Lung (tissue), 12 donors: ENCODE results near the gene MEIS2. TPM values are rescaled to one million over a fixed set of nuclear protein-coding genes. Genes with fewer than 3 reads are reported as not detected.

Experiments
- ATAC-seq: fragments of 200-7000 bp; cut with Tn5 transposase; one replicate; pipeline ENCODE4 v1.9.1; 2020; ENCODE audit warnings: moderate number of reproducible peaks; ENCODE audit not compliant: insufficient read depth, low FRiP score
- DNase-seq, 3 donors: peaks; one replicate each; pipeline ENCODE4 v3.0.0-alpha.2; 2013 to 2017
- H3K27ac ChIP-seq, 2 donors: one replicate each; pipeline ENCODE4 v1.5.1; 2013; ENCODE audit warnings: mild to moderate bottlenecking in 2 of 2, moderate library complexity in 2 of 2, control low read depth in 1 of 2, inconsistent platforms in 1 of 2, low read depth in 1 of 2, low read length in 1 of 2
- H3K27me3 ChIP-seq, 3 donors: one replicate each; pipeline ENCODE4 v1.5.1; 2013; ENCODE audit warnings: low read length in 2 of 3; ENCODE audit not compliant: control insufficient read depth in 3 of 3, insufficient read depth in 3 of 3
- H3K36me3 ChIP-seq, 4 donors: one replicate each; pipeline ENCODE4 v1.5.1; 2013; ENCODE audit warnings: low read length in 4 of 4, mild to moderate bottlenecking in 1 of 4, moderate library complexity in 1 of 4; ENCODE audit not compliant: control insufficient read depth in 4 of 4, insufficient read depth in 4 of 4
- H3K4me1 ChIP-seq, 5 donors: one replicate each; pipeline ENCODE4 v1.5.1; 2013; ENCODE audit warnings: low read length in 5 of 5, mild to moderate bottlenecking in 2 of 5, moderate library complexity in 1 of 5; ENCODE audit not compliant: control insufficient read depth in 5 of 5, insufficient read depth in 5 of 5
- H3K4me3 ChIP-seq: one replicate; pipeline ENCODE4 v1.5.1; 2013; ENCODE audit warnings: mild to moderate bottlenecking, control low read depth, moderate library complexity
- H3K9ac ChIP-seq, 2 donors: one replicate each; pipeline ENCODE4 v1.5.1; 2013; ENCODE audit warnings: low read length in 2 of 2, control low read depth in 1 of 2; ENCODE audit not compliant: insufficient read depth in 1 of 2
- H3K9me3 ChIP-seq, 4 donors: one replicate each; pipeline ENCODE4 v1.5.1; 2013; ENCODE audit warnings: low read length in 3 of 4, mild to moderate bottlenecking in 1 of 4, moderate library complexity in 1 of 4; ENCODE audit not compliant: control insufficient read depth in 4 of 4, insufficient read depth in 3 of 4
- WGBS, 2 donors: extraction: QIAGEN DNeasy Blood & Tissue Kit; methylation state at CpG; one replicate each; pipeline ENCODE4 v1.1.7; 2013; 5-methylcytosine and 5-hydroxymethylcytosine counted together
- polyA plus RNA-seq, 2 donors: library from polyadenylated mRNA; stranded (reverse); fragments of 200-250 nt; gene quantifications; one replicate each; pipeline ENCODE4 v1.2.1, GENCODE V29; 2013
- total RNA-seq, 2 donors: library from RNA; depleted of rRNA in 1 of 2; stranded (reverse); fragments of >200 nt in 1 of 2; gene quantifications; one replicate each; pipeline ENCODE4 v1.2.1, GENCODE V29; 2014 to 2021
- TF ChIP-seq, protein P1 (sequence below): IDR thresholded peaks from 2 replicates; pipeline ENCODE4 v1.5.1; 2012; ENCODE audit warnings: mild to moderate bottlenecking; ENCODE audit errors: control extremely low read depth, extremely low read depth
- donor health status: control.
- donor health status: control.
- donor health status: Bipolar disorder and iron deficiency.
- donor health status: healthy.
- donor health status: DM: yes; HTN: yes; CAD: no.

Gene MEIS2
- total and polyA plus RNA-seq, 4 donors = 5.6 to 47.5 (median 13.7) TPM

DNA sequence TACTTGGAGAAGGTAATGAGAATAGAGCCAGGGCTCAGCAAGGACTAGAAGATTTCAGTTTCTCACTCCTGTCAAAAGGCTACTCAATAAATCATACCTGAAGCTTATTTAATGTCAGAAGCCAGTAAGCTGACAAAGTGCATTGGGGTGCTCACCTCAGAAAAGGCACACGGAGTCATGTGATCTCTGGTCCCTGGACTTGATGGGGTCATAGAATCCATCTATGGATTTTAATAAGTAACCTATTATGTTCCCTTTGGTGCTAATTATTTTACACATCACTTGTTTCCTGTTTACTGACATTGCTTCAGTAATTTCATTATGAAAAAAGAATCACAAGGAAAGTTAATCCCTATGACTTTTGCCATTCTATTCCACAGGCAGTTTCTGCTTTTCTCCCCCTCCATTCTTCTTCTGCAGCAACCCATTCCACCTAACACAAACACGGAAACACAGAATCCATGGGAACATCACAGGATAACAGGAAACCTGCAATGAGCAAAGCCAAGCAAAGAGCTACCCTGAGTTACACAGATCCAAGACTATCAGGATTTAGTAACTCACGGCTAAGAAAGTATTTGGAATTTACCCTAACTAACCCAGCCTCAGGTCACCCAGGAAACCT lies 159.6 kb downstream of the MEIS2 start:
- WGBS, 2 donors = 82 to 93% methylated on average over 3 of the region's 3 CpGs
- no peak for ATAC-seq
- no peak for DNase-seq

GRCh38 chr15:36940219-36940618 lies 160.1 kb downstream of the MEIS2 start:
- H3K9me3 ChIP-seq = no peaks in the 10 kb centered on the region
- no peaks in the 10 kb centered on the region for H3K36me3 ChIP-seq
- H3K9ac ChIP-seq = no peak overlapping the region
- no peak for ATAC-seq
- H3K4me1 ChIP-seq = peaks cover 0 to 19% (median 0%) of the 10 kb centered on the region in 5 donors
- no peak overlapping the region for H3K4me3 ChIP-seq
- DNase-seq = no peak
- TF ChIP-seq, protein P1, sequence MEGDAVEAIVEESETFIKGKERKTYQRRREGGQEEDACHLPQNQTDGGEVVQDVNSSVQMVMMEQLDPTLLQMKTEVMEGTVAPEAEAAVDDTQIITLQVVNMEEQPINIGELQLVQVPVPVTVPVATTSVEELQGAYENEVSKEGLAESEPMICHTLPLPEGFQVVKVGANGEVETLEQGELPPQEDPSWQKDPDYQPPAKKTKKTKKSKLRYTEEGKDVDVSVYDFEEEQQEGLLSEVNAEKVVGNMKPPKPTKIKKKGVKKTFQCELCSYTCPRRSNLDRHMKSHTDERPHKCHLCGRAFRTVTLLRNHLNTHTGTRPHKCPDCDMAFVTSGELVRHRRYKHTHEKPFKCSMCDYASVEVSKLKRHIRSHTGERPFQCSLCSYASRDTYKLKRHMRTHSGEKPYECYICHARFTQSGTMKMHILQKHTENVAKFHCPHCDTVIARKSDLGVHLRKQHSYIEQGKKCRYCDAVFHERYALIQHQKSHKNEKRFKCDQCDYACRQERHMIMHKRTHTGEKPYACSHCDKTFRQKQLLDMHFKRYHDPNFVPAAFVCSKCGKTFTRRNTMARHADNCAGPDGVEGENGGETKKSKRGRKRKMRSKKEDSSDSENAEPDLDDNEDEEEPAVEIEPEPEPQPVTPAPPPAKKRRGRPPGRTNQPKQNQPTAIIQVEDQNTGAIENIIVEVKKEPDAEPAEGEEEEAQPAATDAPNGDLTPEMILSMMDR = no peak
- 93 to 95% methylated on average over 3 of the region's 3 CpGs for WGBS, 2 donors
- H3K27me3 ChIP-seq = no peaks in the 10 kb centered on the region
- no peak overlapping the region for H3K27ac ChIP-seq

More for the DNA sequence above, 159.6 kb downstream of the MEIS2 start:
- no peak overlapping the region for H3K4me3 ChIP-seq
- H3K27me3 ChIP-seq = no peaks in the 10 kb centered on the region
- H3K36me3 ChIP-seq = no peaks in the 10 kb centered on the region
- no peak overlapping the region for H3K9ac ChIP-seq
- no peak overlapping the region for H3K27ac ChIP-seq
- peaks cover 0 to 25% (median 0%) of the 10 kb centered on the region in 5 donors for H3K4me1 ChIP-seq
- TF ChIP-seq, protein P1 = no peak
- H3K9me3 ChIP-seq = no peaks in the 10 kb centered on the region

DNA sequence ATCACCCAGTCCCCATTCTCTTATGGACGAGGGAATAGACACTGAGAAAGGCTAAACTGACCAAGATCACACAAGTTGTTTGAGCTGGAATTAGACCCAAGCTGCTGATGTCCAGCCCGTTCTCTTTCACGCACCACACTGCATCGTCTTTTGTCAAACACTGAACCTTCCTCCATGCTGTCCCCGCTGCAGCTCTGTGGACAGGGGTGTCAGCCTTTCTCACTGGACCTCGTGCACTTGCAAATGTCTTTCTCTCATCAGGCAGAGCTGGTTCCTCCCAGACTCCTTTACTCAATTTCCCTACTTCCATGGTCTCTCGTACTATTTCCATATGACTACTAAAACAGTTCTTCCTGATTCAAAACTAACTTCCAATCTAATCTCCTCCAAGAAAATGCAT lies 161.6 kb downstream of the MEIS2 start:
- Histone ChIP-seq H3K4me1 (peaks cover 0 to 21% (median 0%) of the 10 kb centered on the region in 5 donors), H3K27ac (no peak overlapping the region), H3K9me3 (no peaks in the 10 kb centered on the region), H3K27me3 (no peaks in the 10 kb centered on the region), H3K36me3 (no peaks in the 10 kb centered on the region), H3K4me3 (no peak overlapping the region), H3K9ac (no peak overlapping the region)
- no peak for DNase-seq
- ATAC-seq = no peak
- TF ChIP-seq, protein P1 = no peak
- WGBS, 2 donors = 92 to 95% methylated on average over 7 of the region's 7 CpGs

- DNase-seq (no peak), ATAC-seq (no peak)
- Histone ChIP-seq H3K4me3 (no peak overlapping the region), H3K9me3 (no peaks in the 10 kb centered on the region), H3K27ac (no peak overlapping the region), H3K4me1 (peaks cover 0 to 21% (median 0%) of the 10 kb centered on the region in 5 donors), H3K36me3 (no peaks in the 10 kb centered on the region), H3K9ac (no peak overlapping the region), H3K27me3 (no peaks in the 10 kb centered on the region)
- WGBS, 2 donors = 89 to 90% methylated on average over 4 of the region's 4 CpGs
- TF ChIP-seq, protein P1 = no peak
These were observed 162.2 kb downstream of the MEIS2 start for GRCh38 chr15:36938131-36938530.
